Smooth muscle cell (in vitro differentiated cells): ENCODE measurements around the gene SLC5A9. TPM values are rescaled to one million over a fixed set of nuclear protein-coding genes. Genes with fewer than 3 reads are reported as not detected.

Experiments
- DNase-seq: peaks from one replicate; lab custom pipeline; 2025; ENCODE audit not compliant: unreplicated experiment; lab: John Stamatoyannopoulos, UW
- H2AFZ ChIP-seq: fragments of 200-600 bp; sonication (generic); 2 replicates; pipeline ENCODE4 v1.6.0; 2016; ENCODE audit warnings: antibody characterized with exemption, low read depth, mild to moderate bottlenecking
- H3F3A ChIP-seq: fragments of 200-600 bp; sonication (generic); 2 replicates; pipeline ENCODE4 v1.6.0; 2017; ENCODE audit warnings: antibody characterized with exemption, low read depth
- H3K27ac ChIP-seq: fragments of 200-600 bp; sonication (generic); 2 replicates; pipeline ENCODE4 v1.5.1; 2016; ENCODE audit warnings: low read depth, mild to moderate bottlenecking
- H3K27me3 ChIP-seq: fragments of 200-600 bp; sonication (generic); 2 replicates; pipeline ENCODE4 v1.6.1; 2016; ENCODE audit warnings: low read depth, mild to moderate bottlenecking
- H3K36me3 ChIP-seq: fragments of 200-600 bp; sonication (generic); 2 replicates; pipeline ENCODE4 v1.5.1; 2016; ENCODE audit warnings: low read depth
- H3K4me1 ChIP-seq: fragments of 200-600 bp; sonication (generic); 2 replicates; pipeline ENCODE4 v1.5.1; 2016; ENCODE audit warnings: low read depth
- H3K4me2 ChIP-seq: fragments of 200-600 bp; sonication (generic); 2 replicates; pipeline ENCODE4 v1.6.0; 2016; ENCODE audit warnings: mild to moderate bottlenecking
- H3K4me3 ChIP-seq: fragments of 200-600 bp; sonication (generic); 2 replicates; pipeline ENCODE4 v1.5.1; 2016; ENCODE audit warnings: mild to moderate bottlenecking
- H3K79me2 ChIP-seq: fragments of 200-600 bp; sonication (generic); 2 replicates; pipeline ENCODE4 v1.6.0; 2016; ENCODE audit warnings: low read depth, mild to moderate bottlenecking
- H3K9ac ChIP-seq: fragments of 200-600 bp; sonication (generic); 2 replicates; pipeline ENCODE4 v1.6.0; 2016; ENCODE audit warnings: low read depth
- H3K9me3 ChIP-seq: fragments of 200-600 bp; sonication (generic); replicated peaks from 2 replicates; pipeline ENCODE4 v1.5.1; 2016; ENCODE audit warnings: low read depth
- H4K20me1 ChIP-seq: fragments of 200-600 bp; sonication (generic); 2 replicates; pipeline ENCODE4 v1.6.0; 2016; ENCODE audit warnings: low read depth
- CTCF ChIP-seq: fragments of 200-600 bp; sonication (generic); IDR thresholded peaks from 2 replicates; pipeline ENCODE4 v1.5.1; 2017; ENCODE audit warnings: borderline replicate concordance, mild to moderate bottlenecking, antibody characterized with exemption; ENCODE audit not compliant: insufficient read depth, poor library complexity, severe bottlenecking
- WGBS: methylation state at CpG from one replicate; pipeline ENCODE4 v1.1.7; 2016; ENCODE audit warnings: low lambda C conversion rate; 5-methylcytosine and 5-hydroxymethylcytosine counted together
- polyA plus RNA-seq: library from polyadenylated mRNA; unstranded; fragments of >200 nt; fragmentation: Nextera tagmentation; extraction: Ambion mirVana; gene quantifications from 2 replicates; pipeline ENCODE4 v1.2.1, GENCODE V29; 2016
- total RNA-seq: library from RNA; depleted of rRNA; stranded (reverse); fragments of >200 nt; gene quantifications from 2 replicates; pipeline ENCODE4 v1.2.3, GENCODE V29; 2014

Gene SLC5A9
- total and polyA plus RNA-seq, 2 experiments from 2014 or later: 0.09 TPM; not detected in 1

GRCh38 chr1:48216941-48217340 lies 5.6 kb upstream of the SLC5A9 start:
- H3K9me3 ChIP-seq: no peaks in the 10 kb centered on the region
- no peaks in the 10 kb centered on the region for H4K20me1 ChIP-seq
- no peaks in the 10 kb centered on the region for H3K79me2 ChIP-seq
- no peak for TF ChIP-seq CTCF
- no peak overlapping the region for H2AFZ ChIP-seq
- no peaks in the 10 kb centered on the region for H3F3A ChIP-seq
- no peak overlapping the region for H3K4me3 ChIP-seq
- H3K4me1 ChIP-seq: peaks cover 9% of the 10 kb centered on the region
- no peak overlapping the region for H3K27ac ChIP-seq
- no peak overlapping the region for H3K4me2 ChIP-seq
- H3K9ac ChIP-seq: no peak overlapping the region
- no peaks in the 10 kb centered on the region for H3K36me3 ChIP-seq
- no peak for DNase-seq
- WGBS: 79% methylated on average over 3 of the region's 3 CpGs
- no peaks in the 10 kb centered on the region for H3K27me3 ChIP-seq

GRCh38 chr1:48217856-48218255 lies 4.7 kb upstream of the SLC5A9 start:
- no peak for TF ChIP-seq CTCF
- H3K36me3 ChIP-seq: no peaks in the 10 kb centered on the region
- no peak overlapping the region for H2AFZ ChIP-seq
- H3K27me3 ChIP-seq: no peaks in the 10 kb centered on the region
- no peak for DNase-seq
- H3K27ac ChIP-seq: no peak overlapping the region
- whole genome bisulfite sequencing: 81% methylated on average over 1 of the region's 1 CpG
- H3K9ac ChIP-seq: no peak overlapping the region
- H3K4me1 ChIP-seq: peaks cover 9% of the 10 kb centered on the region
- no peak overlapping the region for H3K4me2 ChIP-seq
- no peaks in the 10 kb centered on the region for H3K79me2 ChIP-seq
- no peak overlapping the region for H3K4me3 ChIP-seq
- H3K9me3 ChIP-seq: no peaks in the 10 kb centered on the region
- no peaks in the 10 kb centered on the region for H3F3A ChIP-seq
- no peaks in the 10 kb centered on the region for H4K20me1 ChIP-seq

- Histone ChIP-seq H3K4me1 (peaks cover 9% of the 10 kb centered on the region), H4K20me1 (no peaks in the 10 kb centered on the region), H3K4me3 (no peak overlapping the region), H3F3A (no peaks in the 10 kb centered on the region), H3K9me3 (no peaks in the 10 kb centered on the region), H3K9ac (no peak overlapping the region), H2AFZ (no peak overlapping the region), H3K4me2 (no peak overlapping the region), H3K79me2 (no peaks in the 10 kb centered on the region), H3K27me3 (no peaks in the 10 kb centered on the region), H3K27ac (no peak overlapping the region), H3K36me3 (no peaks in the 10 kb centered on the region)
- WGBS: 84% methylated on average over 2 of the region's 2 CpGs
- no peak for TF ChIP-seq CTCF
- DNase-seq: no peak
Observed at GRCh38 chr1:48219803-48220202, 2.7 kb upstream of the SLC5A9 start.

- Histone ChIP-seq H3K4me1 (no peaks in the 10 kb centered on the region), H3K9ac (no peak overlapping the region), H3K79me2 (no peaks in the 10 kb centered on the region), H3K27ac (no peak overlapping the region), H2AFZ (no peak overlapping the region), H3K4me2 (no peak overlapping the region), H3K4me3 (no peak overlapping the region), H4K20me1 (no peaks in the 10 kb centered on the region), H3K36me3 (no peaks in the 10 kb centered on the region), H3K27me3 (no peaks in the 10 kb centered on the region), H3K9me3 (no peaks in the 10 kb centered on the region), H3F3A (no peaks in the 10 kb centered on the region)
- no peak for TF ChIP-seq CTCF
- no peak for DNase-seq
- 90% methylated on average over 3 of the region's 3 CpGs for WGBS
Observed at GRCh38 chr1:48221122-48221521, 1.4 kb upstream of the SLC5A9 start.
